GM12878 (cell line): ENCODE results near the gene CCDC170. TPM values are rescaled to one million over a fixed set of nuclear protein-coding genes. Genes with fewer than 3 reads are reported as not detected.

Source experiments
- ATAC-seq: fragments of 200-7000 bp; cut with Tn5 transposase; 3 replicates; pipeline ENCODE4 v1.9.1; 2020; ENCODE audit warnings: mild to moderate bottlenecking, moderate library complexity
- BruUV-seq: library from RNA; stranded (reverse); fragments of 400-500 nt; replicated peaks from 2 replicates; lab custom pipeline; 2021; lab: Mats Ljungman, UMichigan
- CTCF ChIA-PET: fragments of 300-600 bp; sonication (Branson Sonifier 250); formaldehyde crosslinking; extraction: SDS; loops from one replicate; lab custom pipeline; 2021; ENCODE audit warnings: inconsistent platforms; lab: Yijun Ruan, JAX
- POLR2A ChIA-PET: fragments of 350-600 bp; formaldehyde crosslinking; extraction: SDS; loops from one replicate; lab custom pipeline; 2021; ENCODE audit warnings: inconsistent platforms; lab: Charles Lee
- RAD21 ChIA-PET: fragments of 300-600 bp; sonication (Branson Sonifier 250); formaldehyde crosslinking; loops from one replicate; lab custom pipeline; 2023; ENCODE audit warnings: antibody characterized with exemption; ENCODE audit not compliant: unreplicated experiment; lab: Charles Lee
- SMC1A ChIA-PET: fragments of 300-600 bp; sonication (Branson Sonifier 250); formaldehyde crosslinking; loops from one replicate; lab custom pipeline; 2023; ENCODE audit not compliant: unreplicated experiment, uncharacterized antibody; lab: Charles Lee
- DNase-seq: peaks from one replicate; pipeline ENCODE4 v3.0.0-alpha.2; 2011; ENCODE audit warnings: low read depth, low spot score
- FAIRE-seq: peaks from 3 replicates; lab custom pipeline; 2011; peaks lifted over from hg19 to GRCh38; lab: Jason Lieb, UNC
- H2AFZ ChIP-seq: 2 replicates; pipeline ENCODE4 v1.6.0; 2011; ENCODE audit warnings: low read depth, low read length, control low read depth; ENCODE audit not compliant: control insufficient read depth
- H3K27ac ChIP-seq: 2 replicates; pipeline ENCODE4 v1.5.1; 2011; ENCODE audit warnings: control low read depth; ENCODE audit not compliant: control insufficient read depth, insufficient read depth
- H3K27me3 ChIP-seq, 2 experiments: replicated peaks in 1 of 2; 2 replicates each; pipeline versions ENCODE4 v1.6.0 to v1.6.1; 2011; ENCODE audit warnings: low read length in 1 of 2; ENCODE audit not compliant: control insufficient read depth in 2 of 2, insufficient read depth in 2 of 2
- H3K36me3 ChIP-seq, 2 experiments: 2 replicates each; pipeline ENCODE4 v1.5.1; 2011; ENCODE audit warnings: low read length in 1 of 2; ENCODE audit not compliant: control insufficient read depth in 2 of 2, insufficient read depth in 2 of 2
- H3K4me1 ChIP-seq: 2 replicates; pipeline ENCODE4 v1.6.1; 2011; ENCODE audit warnings: mild to moderate bottlenecking, low read length, moderate library complexity, mixed read lengths; ENCODE audit not compliant: control insufficient read depth, insufficient read depth
- H3K4me2 ChIP-seq: 2 replicates; pipeline ENCODE4 v1.6.0; 2011; ENCODE audit warnings: control low read depth; ENCODE audit not compliant: control insufficient read depth, insufficient read depth
- H3K4me3 ChIP-seq: fragments of 200-600 bp; sonication (generic); 2 replicates; pipeline ENCODE4 v1.5.1; 2016
- H3K79me2 ChIP-seq: 2 replicates; pipeline ENCODE4 v1.6.0; 2011; ENCODE audit warnings: low read length; ENCODE audit not compliant: control insufficient read depth, insufficient read depth
- H3K9ac ChIP-seq: 2 replicates; pipeline ENCODE4 v1.8.0; 2011; ENCODE audit warnings: low read length, control low read depth, mixed read lengths; ENCODE audit not compliant: control insufficient read depth, insufficient read depth
- H3K9me3 ChIP-seq: replicated peaks from 3 replicates; pipeline ENCODE4 v1.5.1; 2011; ENCODE audit warnings: mild to moderate bottlenecking, low read length; ENCODE audit not compliant: control insufficient read depth, insufficient read depth
- H4K20me1 ChIP-seq: 2 replicates; pipeline ENCODE4 v1.6.0; 2011; ENCODE audit not compliant: control insufficient read depth, insufficient read depth
- CBFB ChIP-seq: IDR thresholded peaks from 2 replicates; pipeline ENCODE4 v1.6.1; 2016; ENCODE audit warnings: antibody characterized with exemption, low read depth
- CEBPB ChIP-seq, 2 experiments: fragments of 150-350 bp in 1 of 2; IDR thresholded peaks; 2 replicates each; pipeline ENCODE4 v1.6.1; 2012 to 2014; ENCODE audit warnings: low read depth in 2 of 2, low read length in 2 of 2, borderline replicate concordance in 1 of 2, inconsistent platforms in 1 of 2
- CHD4 ChIP-seq: fragments of 200-600 bp; sonication (generic); IDR thresholded peaks from 2 replicates; pipeline ENCODE4 v1.6.1; 2016; ENCODE audit warnings: mild to moderate bottlenecking
- IKZF2 ChIP-seq, 2 experiments: fragments of 450-650 bp; IDR thresholded peaks; 2 replicates each; pipeline ENCODE4 v1.6.1; 2017; ENCODE audit warnings: mild to moderate bottlenecking in 2 of 2, moderate library complexity in 2 of 2
- JUNB ChIP-seq: IDR thresholded peaks from 2 replicates; pipeline ENCODE4 v1.6.1; 2016; ENCODE audit warnings: antibody characterized with exemption, mild to moderate bottlenecking
- KDM1A ChIP-seq: fragments of 200-600 bp; sonication (generic); IDR thresholded peaks from 2 replicates; pipeline ENCODE4 v1.6.1; 2016; ENCODE audit warnings: borderline replicate concordance
- NFYB ChIP-seq: IDR thresholded peaks from 2 replicates; pipeline ENCODE4 v1.6.1; 2011; ENCODE audit warnings: low read depth, mild to moderate bottlenecking, low read length, improper control_type of control experiment, moderate library complexity; ENCODE audit not compliant: insufficient read depth
- WGBS: methylation state at CpG from one replicate; pipeline ENCODE4 v1.1.6; 2016; ENCODE audit warnings: low lambda C conversion rate; ENCODE audit not compliant: insufficient replicate concordance, insufficient coverage; ENCODE audit errors: missing lambda C conversion rate; 5-methylcytosine and 5-hydroxymethylcytosine counted together
- in situ Hi-C: fragments of 300-500 bp; cut with MboI; formaldehyde crosslinking; loops from 9 replicates; pipeline ENCODE4 v1.14.3; 2018; ENCODE audit warnings: mixed read lengths
- intact Hi-C: fragments of 100-400 bp; cut with micrococcal nuclease; formaldehyde crosslinking; loops from one replicate; pipeline ENCODE4 v1.14.2; 2022; ENCODE audit not compliant: unreplicated experiment
- polyA plus RNA-seq, 11 experiments: library from polyadenylated mRNA; depleted of rRNA in 4 of 11; unstranded in 6 of 11; stranded (reverse) in 5 of 11; fragments of >200 nt; fragmentation: Nextera tagmentation in 4 of 11; fragmentation: Illumina TruSeq in 1 of 11; extraction: Ambion mirVana in 4 of 11; extraction: Trizol in 1 of 11; gene quantifications; 1 replicate in 1 of 11; 2 replicates in 10 of 11; pipeline versions ENCODE4 v1.2.1 to v1.2.3, GENCODE V29; 2011 to 2016; ENCODE audit warnings: inconsistent platforms in 2 of 11, missing spikeins in 2 of 11, low read depth in 1 of 11
- total RNA-seq, 4 experiments: library from RNA; depleted of rRNA in 3 of 4; stranded (reverse); fragments of >200 nt in 3 of 4; fragmentation: Illumina TruSeq in 1 of 4; extraction: Trizol in 1 of 4; gene quantifications; 2 replicates each; pipeline versions ENCODE4 v1.2.1 to v1.2.3, GENCODE V29; 2013 to 2021
- TF ChIP-seq, protein P1 (sequence below): fragments of 450-650 bp; IDR thresholded peaks from 2 replicates; pipeline ENCODE4 v1.6.1; 2017; ENCODE audit warnings: low read depth, mild to moderate bottlenecking, moderate library complexity
- TF ChIP-seq, protein P2 (sequence below): fragments of 450-650 bp; IDR thresholded peaks from 2 replicates; pipeline ENCODE4 v1.6.1; 2018; ENCODE audit warnings: borderline replicate concordance, mild to moderate bottlenecking; ENCODE audit not compliant: partially characterized antibody
- TF ChIP-seq, protein P3 (sequence below): fragments of 450-650 bp; IDR thresholded peaks from 2 replicates; pipeline ENCODE4 v1.6.1; 2018; ENCODE audit warnings: mild to moderate bottlenecking, low read depth, moderate library complexity; ENCODE audit not compliant: partially characterized antibody

CCDC170 gene
- total and polyA plus RNA-seq, 10 of the 15 experiments (the other 5 are each of a cell fraction or from before 2014, with no cell fraction given), result not detected

DNA sequence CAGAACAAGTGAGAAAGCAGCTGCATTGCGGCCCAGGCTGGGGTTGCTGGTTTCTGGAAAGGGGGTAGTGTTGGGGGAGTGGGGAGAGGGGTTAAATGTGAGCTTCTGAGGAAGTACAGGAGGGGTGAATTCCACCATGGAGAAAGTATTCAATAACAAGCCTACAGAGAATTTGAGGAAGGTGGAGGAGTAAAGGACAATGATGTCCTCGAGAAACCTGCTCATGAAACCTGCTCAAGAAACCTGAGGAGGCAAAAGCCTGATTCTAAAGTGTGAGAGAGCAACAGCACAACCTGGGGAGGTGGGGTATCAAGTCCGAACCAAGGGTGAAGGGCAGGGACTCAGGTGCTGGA is 175.4 kb downstream of the CCDC170 start (continued):
- TF ChIP-seq, protein P1, sequence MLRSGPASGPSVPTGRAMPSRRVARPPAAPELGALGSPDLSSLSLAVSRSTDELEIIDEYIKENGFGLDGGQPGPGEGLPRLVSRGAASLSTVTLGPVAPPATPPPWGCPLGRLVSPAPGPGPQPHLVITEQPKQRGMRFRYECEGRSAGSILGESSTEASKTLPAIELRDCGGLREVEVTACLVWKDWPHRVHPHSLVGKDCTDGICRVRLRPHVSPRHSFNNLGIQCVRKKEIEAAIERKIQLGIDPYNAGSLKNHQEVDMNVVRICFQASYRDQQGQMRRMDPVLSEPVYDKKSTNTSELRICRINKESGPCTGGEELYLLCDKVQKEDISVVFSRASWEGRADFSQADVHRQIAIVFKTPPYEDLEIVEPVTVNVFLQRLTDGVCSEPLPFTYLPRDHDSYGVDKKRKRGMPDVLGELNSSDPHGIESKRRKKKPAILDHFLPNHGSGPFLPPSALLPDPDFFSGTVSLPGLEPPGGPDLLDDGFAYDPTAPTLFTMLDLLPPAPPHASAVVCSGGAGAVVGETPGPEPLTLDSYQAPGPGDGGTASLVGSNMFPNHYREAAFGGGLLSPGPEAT, result no peak
- TF ChIP-seq, protein P2, sequence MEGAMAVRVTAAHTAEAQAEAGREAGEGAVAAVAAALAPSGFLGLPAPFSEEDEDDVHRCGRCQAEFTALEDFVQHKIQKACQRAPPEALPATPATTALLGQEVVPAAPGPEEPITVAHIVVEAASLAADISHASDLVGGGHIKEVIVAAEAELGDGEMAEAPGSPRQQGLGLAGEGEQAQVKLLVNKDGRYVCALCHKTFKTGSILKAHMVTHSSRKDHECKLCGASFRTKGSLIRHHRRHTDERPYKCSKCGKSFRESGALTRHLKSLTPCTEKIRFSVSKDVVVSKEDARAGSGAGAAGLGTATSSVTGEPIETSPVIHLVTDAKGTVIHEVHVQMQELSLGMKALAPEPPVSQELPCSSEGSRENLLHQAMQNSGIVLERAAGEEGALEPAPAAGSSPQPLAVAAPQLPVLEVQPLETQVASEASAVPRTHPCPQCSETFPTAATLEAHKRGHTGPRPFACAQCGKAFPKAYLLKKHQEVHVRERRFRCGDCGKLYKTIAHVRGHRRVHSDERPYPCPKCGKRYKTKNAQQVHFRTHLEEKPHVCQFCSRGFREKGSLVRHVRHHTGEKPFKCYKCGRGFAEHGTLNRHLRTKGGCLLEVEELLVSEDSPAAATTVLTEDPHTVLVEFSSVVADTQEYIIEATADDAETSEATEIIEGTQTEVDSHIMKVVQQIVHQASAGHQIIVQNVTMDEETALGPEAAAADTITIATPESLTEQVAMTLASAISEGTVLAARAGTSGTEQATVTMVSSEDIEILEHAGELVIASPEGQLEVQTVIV, result no peak

DNA sequence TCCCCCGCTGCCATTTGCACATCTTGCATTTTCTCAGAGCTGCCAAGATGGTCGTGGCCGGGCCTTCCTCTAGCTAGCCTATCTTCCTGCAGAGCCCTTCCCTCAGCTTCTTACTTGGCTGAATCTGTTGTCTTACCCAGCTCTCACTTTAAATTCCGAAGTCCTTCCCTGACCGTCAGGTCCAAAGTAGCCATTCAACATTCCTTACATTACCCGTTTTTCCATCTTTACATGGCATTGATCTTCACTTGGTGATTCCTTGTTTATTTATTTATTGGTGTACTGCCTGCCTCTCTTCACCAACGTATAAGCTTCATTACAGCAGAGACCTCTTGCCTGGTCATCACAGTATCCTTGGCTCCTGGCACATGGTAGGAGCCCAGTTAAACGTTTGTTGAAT is 176.3 kb downstream of the CCDC170 start:
- no TSS peak for BruUV-seq
- ATAC-seq, result no peak
- Histone ChIP-seq H3K4me1 (no peaks in the 10 kb centered on the region), H4K20me1 (no peaks in the 10 kb centered on the region), H3K4me2 (no peak overlapping the region), H3K9me3 (no peaks in the 10 kb centered on the region), H3K4me3 (no peak overlapping the region), H3K79me2 (no peaks in the 10 kb centered on the region), H2AFZ (no peak overlapping the region), H3K27ac (no peak overlapping the region), H3K27me3 (no peaks in the 10 kb centered on the region; a peak in 2 of 4 replicates), H3K36me3 (no peaks in the 10 kb centered on the region), H3K9ac (no peak overlapping the region)
- CTCF ChIA-PET, result no interaction called here
- no peak for FAIRE-seq
- WGBS, result 47% methylated on average over 8 of the region's 8 CpGs
- intact Hi-C loops (loop anchor here (5.0 kb wide), 1 partner anchor 687 kb away; no protein-coding TSS in a partner anchor), in situ Hi-C loops (no loop called here)
- POLR2A ChIA-PET, result no interaction called here
- DNase-seq, result no peak
- RAD21 ChIA-PET, result no interaction called here
- TF ChIP-seq NFYB (no peak), CHD4 (no peak), JUNB (no peak), KDM1A (no peak), CEBPB (IDR thresholded peaks at IDR 0.05; ENCODE audit: borderline replicate concordance in 1 of 2, low read depth in 2 of 2, low read length in 2 of 2) (no peak), CBFB (no peak), IKZF2 (IDR thresholded peaks at IDR 0.05) (no peak)
- TF ChIP-seq, protein P3, sequence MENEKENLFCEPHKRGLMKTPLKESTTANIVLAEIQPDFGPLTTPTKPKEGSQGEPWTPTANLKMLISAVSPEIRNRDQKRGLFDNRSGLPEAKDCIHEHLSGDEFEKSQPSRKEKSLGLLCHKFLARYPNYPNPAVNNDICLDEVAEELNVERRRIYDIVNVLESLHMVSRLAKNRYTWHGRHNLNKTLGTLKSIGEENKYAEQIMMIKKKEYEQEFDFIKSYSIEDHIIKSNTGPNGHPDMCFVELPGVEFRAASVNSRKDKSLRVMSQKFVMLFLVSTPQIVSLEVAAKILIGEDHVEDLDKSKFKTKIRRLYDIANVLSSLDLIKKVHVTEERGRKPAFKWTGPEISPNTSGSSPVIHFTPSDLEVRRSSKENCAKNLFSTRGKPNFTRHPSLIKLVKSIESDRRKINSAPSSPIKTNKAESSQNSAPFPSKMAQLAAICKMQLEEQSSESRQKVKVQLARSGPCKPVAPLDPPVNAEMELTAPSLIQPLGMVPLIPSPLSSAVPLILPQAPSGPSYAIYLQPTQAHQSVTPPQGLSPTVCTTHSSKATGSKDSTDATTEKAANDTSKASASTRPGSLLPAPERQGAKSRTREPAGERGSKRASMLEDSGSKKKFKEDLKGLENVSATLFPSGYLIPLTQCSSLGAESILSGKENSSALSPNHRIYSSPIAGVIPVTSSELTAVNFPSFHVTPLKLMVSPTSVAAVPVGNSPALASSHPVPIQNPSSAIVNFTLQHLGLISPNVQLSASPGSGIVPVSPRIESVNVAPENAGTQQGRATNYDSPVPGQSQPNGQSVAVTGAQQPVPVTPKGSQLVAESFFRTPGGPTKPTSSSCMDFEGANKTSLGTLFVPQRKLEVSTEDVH, result no peak
- SMC1A ChIA-PET, result no interaction called here
